H9 (cell line): ENCODE results near the gene PLCH1. TPM values are rescaled to one million over a fixed set of nuclear protein-coding genes. Genes with fewer than 3 reads are reported as not detected.

ENCODE experiments used
- DNase-seq: peaks from one replicate; pipeline ENCODE4 v3.0.0-alpha.2; 2017
- H2AFZ ChIP-seq: one replicate; pipeline ENCODE4 v1.6.1; 2013; ENCODE audit warnings: mild to moderate bottlenecking, low read length, control low read depth, moderate library complexity
- H2AK5ac ChIP-seq: 2 replicates; pipeline ENCODE4 v1.6.1; 2013; ENCODE audit warnings: low read length, control low read depth, mixed read lengths; ENCODE audit not compliant: insufficient read length
- H2BK120ac ChIP-seq: one replicate; pipeline ENCODE4 v1.6.1; 2013; ENCODE audit warnings: low read depth, mild to moderate bottlenecking, low read length, control low read depth, inconsistent platforms; ENCODE audit not compliant: poor library complexity, severe bottlenecking
- H2BK12ac ChIP-seq: 2 replicates; pipeline ENCODE4 v1.6.1; 2013; ENCODE audit warnings: low read length, control low read depth, mixed read lengths, low read depth; ENCODE audit not compliant: insufficient read length
- H2BK15ac ChIP-seq: 2 replicates; pipeline ENCODE4 v1.6.1; 2013; ENCODE audit warnings: low read depth, low read length, control low read depth
- H2BK20ac ChIP-seq: one replicate; pipeline ENCODE4 v1.6.1; 2013; ENCODE audit warnings: low read depth, mild to moderate bottlenecking, low read length, control low read depth, inconsistent platforms; ENCODE audit not compliant: poor library complexity, severe bottlenecking
- H2BK5ac ChIP-seq: 2 replicates; pipeline ENCODE4 v1.6.1; 2013; ENCODE audit warnings: low read length, control low read depth, mixed read lengths; ENCODE audit not compliant: insufficient read length
- H3K14ac ChIP-seq: 2 replicates; pipeline ENCODE4 v1.6.1; 2013; ENCODE audit warnings: low read length, control low read depth; ENCODE audit not compliant: insufficient read depth
- H3K18ac ChIP-seq: 2 replicates; pipeline ENCODE4 v1.6.1; 2013; ENCODE audit warnings: low read depth, mild to moderate bottlenecking, mixed read lengths, low read length, control low read depth; ENCODE audit not compliant: insufficient read length
- H3K23ac ChIP-seq: 2 replicates; pipeline ENCODE4 v1.6.1; 2013; ENCODE audit warnings: low read length, control low read depth, mixed read lengths, low read depth; ENCODE audit not compliant: insufficient read length
- H3K23me2 ChIP-seq: 2 replicates; pipeline ENCODE4 v1.6.1; 2013; ENCODE audit warnings: low read depth, mild to moderate bottlenecking, mixed read lengths, low read length, control low read depth; ENCODE audit not compliant: insufficient read length, poor library complexity, severe bottlenecking
- H3K27ac ChIP-seq: 2 replicates; pipeline ENCODE4 v1.5.1; 2013; ENCODE audit warnings: low read length, control low read depth, mixed read lengths, low read depth; ENCODE audit not compliant: insufficient read length
- H3K27me3 ChIP-seq: 2 replicates; pipeline ENCODE4 v1.6.1; 2013; ENCODE audit warnings: low read length, control low read depth, inconsistent platforms; ENCODE audit not compliant: insufficient read depth
- H3K4ac ChIP-seq: 2 replicates; pipeline ENCODE4 v1.6.1; 2013; ENCODE audit warnings: low read depth, mild to moderate bottlenecking, control low read depth, inconsistent platforms, low read length, moderate library complexity
- H3K4me1 ChIP-seq: 2 replicates; pipeline ENCODE4 v1.6.1; 2013; ENCODE audit warnings: low read length, control low read depth, inconsistent platforms; ENCODE audit not compliant: insufficient read depth
- H3K4me2 ChIP-seq: 2 replicates; pipeline ENCODE4 v1.6.1; 2013; ENCODE audit warnings: low read length, control low read depth, mixed read lengths; ENCODE audit not compliant: insufficient read length, insufficient read depth
- H3K56ac ChIP-seq: 2 replicates; pipeline ENCODE4 v1.6.1; 2013; ENCODE audit warnings: low read depth, mild to moderate bottlenecking, mixed read lengths, low read length, control low read depth; ENCODE audit not compliant: insufficient read length
- H3K79me1 ChIP-seq: 2 replicates; pipeline ENCODE4 v1.6.1; 2013; ENCODE audit warnings: low read depth, mild to moderate bottlenecking, moderate library complexity, low read length, control low read depth, inconsistent platforms; ENCODE audit not compliant: insufficient read depth, poor library complexity, severe bottlenecking
- H3K79me2 ChIP-seq: 2 replicates; pipeline ENCODE4 v1.6.1; 2013; ENCODE audit warnings: low read length, control low read depth, inconsistent platforms; ENCODE audit not compliant: insufficient read depth
- H3K9ac ChIP-seq: 2 replicates; pipeline ENCODE4 v1.6.1; 2013; ENCODE audit warnings: low read length, control low read depth, mixed read lengths; ENCODE audit not compliant: insufficient read length; ENCODE audit errors: extremely low read depth
- H3K9me3 ChIP-seq: one replicate; pipeline ENCODE4 v1.6.1; 2013; ENCODE audit warnings: low read depth, low read length, inconsistent platforms; ENCODE audit not compliant: control insufficient read depth
- H3T11ph ChIP-seq: one replicate; pipeline ENCODE4 v1.6.1; 2013; ENCODE audit warnings: mild to moderate bottlenecking, low read length, control low read depth, inconsistent platforms
- H4K20me1 ChIP-seq: one replicate; pipeline ENCODE4 v1.6.1; 2013; ENCODE audit not compliant: control insufficient read depth, insufficient read length, insufficient read depth
- H4K5ac ChIP-seq: 2 replicates; pipeline ENCODE4 v1.6.1; 2013; ENCODE audit warnings: low read depth, mild to moderate bottlenecking, mixed read lengths, low read length, control low read depth; ENCODE audit not compliant: insufficient read length
- H4K8ac ChIP-seq: replicated peaks from 2 replicates; pipeline ENCODE4 v1.6.1; 2013; ENCODE audit warnings: low read length, control low read depth, mixed read lengths, low read depth; ENCODE audit not compliant: insufficient read length
- H4K91ac ChIP-seq: 2 replicates; pipeline ENCODE4 v1.6.1; 2013; ENCODE audit warnings: low read depth, mild to moderate bottlenecking, moderate library complexity, mixed read lengths, low read length, control low read depth; ENCODE audit not compliant: insufficient read length
- H3K27ac Mint-ChIP-seq, 3 experiments: 2 replicates in 2 of 3; 3 replicates in 1 of 3; pipeline ENCODE4 v1.8.0; 2020 to 2021; ENCODE audit warnings: mixed read lengths in 3 of 3, mild to moderate bottlenecking in 1 of 3, moderate library complexity in 1 of 3
- H3K27me3 Mint-ChIP-seq: 2 replicates; pipeline ENCODE4 v1.8.0; 2021; ENCODE audit warnings: low read depth, mild to moderate bottlenecking, moderate library complexity, mixed read lengths
- H3K36me3 Mint-ChIP-seq, 3 experiments: 2 replicates in 2 of 3; 3 replicates in 1 of 3; pipeline ENCODE4 v1.8.0; 2020 to 2021; ENCODE audit warnings: low read depth in 3 of 3, mixed read lengths in 3 of 3; ENCODE audit not compliant: insufficient read depth in 1 of 3
- H3K4me1 Mint-ChIP-seq, 2 experiments: 2 replicates each; pipeline ENCODE4 v1.8.0; 2020; ENCODE audit warnings: mixed read lengths in 2 of 2
- H3K4me3 Mint-ChIP-seq, 2 experiments: 2 replicates in 1 of 2; 3 replicates in 1 of 2; pipeline ENCODE4 v1.8.0; 2020 to 2021; ENCODE audit warnings: mild to moderate bottlenecking in 2 of 2, mixed read lengths in 2 of 2, moderate library complexity in 1 of 2
- H3K9me3 Mint-ChIP-seq, 2 experiments: 2 replicates in 1 of 2; 3 replicates in 1 of 2; pipeline ENCODE4 v1.8.0; 2020; ENCODE audit warnings: mild to moderate bottlenecking in 2 of 2, mixed read lengths in 2 of 2, moderate library complexity in 1 of 2
- WGBS: extraction: QIAGEN DNeasy Blood & Tissue Kit; methylation state at CpG from one replicate; pipeline ENCODE4 v1.1.7; 2013; ENCODE audit warnings: missing lambda C conversion rate, low lambda C conversion rate, mixed read lengths; ENCODE audit not compliant: insufficient read length; ENCODE audit errors: extremely low coverage; 5-methylcytosine and 5-hydroxymethylcytosine counted together
- total RNA-seq: library from RNA; stranded (reverse); gene quantifications from 2 replicates; pipeline ENCODE4 v1.2.1, GENCODE V29; 2021
- TF ChIP-seq, protein P1 (sequence below): fragments of 200-600 bp; sonication (generic); conservative IDR thresholded peaks from 3 replicates; pipeline ENCODE4 v1.8.0; 2021; ENCODE audit warnings: antibody characterized with exemption, mild to moderate bottlenecking

Gene PLCH1
- total RNA-seq, 1 experiment from 2014 or later = 19.0 TPM

DNA sequence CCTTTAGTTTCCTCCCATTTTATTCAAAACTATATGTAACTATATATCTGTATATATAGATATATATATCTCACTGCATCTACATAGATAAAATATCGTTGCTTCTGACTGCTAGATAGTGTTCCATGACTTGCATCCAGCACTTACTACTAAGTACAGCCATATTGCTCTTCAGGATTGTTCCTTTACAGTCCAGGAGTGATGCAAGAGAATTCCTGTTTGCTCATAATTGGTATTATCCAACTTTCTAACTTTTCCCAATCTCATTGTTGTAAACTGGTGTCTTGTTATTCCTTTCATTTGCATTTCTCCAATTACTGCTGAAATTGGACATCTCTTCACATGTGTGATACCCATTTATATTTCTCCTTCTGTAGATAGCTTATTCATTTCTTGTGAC lies 351.6 kb downstream of the PLCH1 start:
- H3T11ph ChIP-seq = no peak overlapping the region
- no peak overlapping the region for H4K5ac ChIP-seq
- H3K18ac ChIP-seq = no peak overlapping the region
- no peaks in the 10 kb centered on the region for H3K4me1 ChIP-seq
- DNase-seq = no peak
- WGBS = no CpG with 5 or more reads among the region's 1 CpG
- peaks cover 8 to 11% (median 10%) of the 10 kb centered on the region in 3 experiments; a peak in 5 of 7 replicates for H3K36me3 Mint-ChIP-seq
- no peak overlapping the region for H2BK120ac ChIP-seq
- no peak overlapping the region for H3K27ac ChIP-seq
- no peak overlapping the region for H3K56ac ChIP-seq
- H2AK5ac ChIP-seq = no peak overlapping the region
- H3K23me2 ChIP-seq = no peaks in the 10 kb centered on the region
- no peak overlapping the region for H2BK5ac ChIP-seq
- no peak overlapping the region for H3K14ac ChIP-seq
- H4K91ac ChIP-seq = no peak overlapping the region
- no peak overlapping the region for H3K9ac ChIP-seq
- no peak overlapping the region for H2AFZ ChIP-seq
- H3K4me1 Mint-ChIP-seq = peaks cover 2 to 3% of the 10 kb centered on the region in 2 experiments; a peak in 2 of 4 replicates
- H3K4ac ChIP-seq = no peak overlapping the region
- H3K27ac Mint-ChIP-seq = no peak overlapping the region
- H3K27me3 Mint-ChIP-seq = no peaks in the 10 kb centered on the region
- no peak overlapping the region for H4K8ac ChIP-seq
- H3K27me3 ChIP-seq = no peaks in the 10 kb centered on the region
- no peak overlapping the region for H2BK20ac ChIP-seq
- no peak overlapping the region for H3K4me2 ChIP-seq
- H3K79me2 ChIP-seq = no peaks in the 10 kb centered on the region
- H3K23ac ChIP-seq = no peak overlapping the region
- no peak overlapping the region for H3K4me3 Mint-ChIP-seq
- no peaks in the 10 kb centered on the region for H4K20me1 ChIP-seq
- no peak overlapping the region for H2BK12ac ChIP-seq
- H2BK15ac ChIP-seq = no peak overlapping the region
- no peaks in the 10 kb centered on the region for H3K79me1 ChIP-seq
- no peaks in the 10 kb centered on the region for H3K9me3 ChIP-seq
- peaks cover 8 to 16% of the 10 kb centered on the region in 2 experiments; a peak in 4 of 5 replicates for H3K9me3 Mint-ChIP-seq
- TF ChIP-seq, protein P1, sequence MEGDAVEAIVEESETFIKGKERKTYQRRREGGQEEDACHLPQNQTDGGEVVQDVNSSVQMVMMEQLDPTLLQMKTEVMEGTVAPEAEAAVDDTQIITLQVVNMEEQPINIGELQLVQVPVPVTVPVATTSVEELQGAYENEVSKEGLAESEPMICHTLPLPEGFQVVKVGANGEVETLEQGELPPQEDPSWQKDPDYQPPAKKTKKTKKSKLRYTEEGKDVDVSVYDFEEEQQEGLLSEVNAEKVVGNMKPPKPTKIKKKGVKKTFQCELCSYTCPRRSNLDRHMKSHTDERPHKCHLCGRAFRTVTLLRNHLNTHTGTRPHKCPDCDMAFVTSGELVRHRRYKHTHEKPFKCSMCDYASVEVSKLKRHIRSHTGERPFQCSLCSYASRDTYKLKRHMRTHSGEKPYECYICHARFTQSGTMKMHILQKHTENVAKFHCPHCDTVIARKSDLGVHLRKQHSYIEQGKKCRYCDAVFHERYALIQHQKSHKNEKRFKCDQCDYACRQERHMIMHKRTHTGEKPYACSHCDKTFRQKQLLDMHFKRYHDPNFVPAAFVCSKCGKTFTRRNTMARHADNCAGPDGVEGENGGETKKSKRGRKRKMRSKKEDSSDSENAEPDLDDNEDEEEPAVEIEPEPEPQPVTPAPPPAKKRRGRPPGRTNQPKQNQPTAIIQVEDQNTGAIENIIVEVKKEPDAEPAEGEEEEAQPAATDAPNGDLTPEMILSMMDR = no peak
